K562 (cell line): ENCODE results near the gene ASIC3. TPM values are rescaled to one million over a fixed set of nuclear protein-coding genes. Genes with fewer than 3 reads are reported as not detected.

Experiments used
- AFF4 ChIP-seq: sonication (generic); formaldehyde crosslinking; IDR thresholded peaks from 2 replicates; pipeline ENCODE4 v1.8.0; 2023; ENCODE audit warnings: mild to moderate bottlenecking, missing genetic modification reagents
- ELF4 ChIP-seq: fragments of 450-650 bp; formaldehyde crosslinking; IDR thresholded peaks from 2 replicates; pipeline ENCODE4 v1.4.0; 2022; ENCODE audit warnings: missing genetic modification characterization
- ESRRB ChIP-seq: fragments of 250-450 bp; sonication (Bioruptor Pico); IDR thresholded peaks from 2 replicates; pipeline ENCODE4 v1.5.0; 2020; ENCODE audit warnings: mild to moderate bottlenecking, moderate library complexity, borderline replicate concordance
- ETS2 ChIP-seq: IDR thresholded peaks from 2 replicates; pipeline ENCODE4 v1.6.1; 2016; ENCODE audit warnings: borderline replicate concordance, missing genetic modification characterization, mild to moderate bottlenecking, moderate library complexity, missing compliant biosample characterization; ENCODE audit not compliant: poor library complexity, severe bottlenecking
- ETV6 ChIP-seq, 3 experiments: fragments of 150-350 bp in 1 of 3; sonication (generic) in 1 of 3; formaldehyde crosslinking in 1 of 3; IDR thresholded peaks; 2 replicates each; pipeline versions ENCODE4 v1.6.1 to v1.8.0; 2014 to 2022; ENCODE audit warnings: borderline replicate concordance in 2 of 3, low read depth in 2 of 3, antibody characterized with exemption in 1 of 3, low read length in 1 of 3, mild to moderate bottlenecking in 1 of 3, missing genetic modification reagents in 1 of 3
- HDGF ChIP-seq: fragments of 450-650 bp; IDR thresholded peaks from 2 replicates; pipeline ENCODE4 v1.6.1; 2016
- ID3 ChIP-seq, 2 experiments: fragments of 250-450 bp in 1 of 2; fragments of 450-650 bp in 1 of 2; sonication (Bioruptor Pico) in 1 of 2; IDR thresholded peaks; 2 replicates each; pipeline versions ENCODE4 v1.6.1 to v1.8.0; 2016 to 2021; ENCODE audit warnings: mild to moderate bottlenecking in 2 of 2, moderate library complexity in 2 of 2, missing compliant biosample characterization in 1 of 2, missing genetic modification characterization in 1 of 2
- NBN ChIP-seq: fragments of 450-650 bp; IDR thresholded peaks from 2 replicates; pipeline ENCODE4 v1.6.1; 2016; ENCODE audit warnings: low read depth, mild to moderate bottlenecking
- NFE2L1 ChIP-seq: fragments of 450-650 bp; IDR thresholded peaks from 2 replicates; pipeline ENCODE4 v1.6.1; 2016; ENCODE audit warnings: missing genetic modification characterization, low read depth, mild to moderate bottlenecking, missing compliant biosample characterization, moderate library complexity, borderline replicate concordance
- NFRKB ChIP-seq: fragments of 450-650 bp; IDR thresholded peaks from 2 replicates; pipeline ENCODE4 v1.6.1; 2016; ENCODE audit warnings: low read depth
- POLR3G ChIP-seq: IDR thresholded peaks from 2 replicates; pipeline ENCODE4 v1.6.1; 2011; ENCODE audit not compliant: insufficient read length, insufficient replicate concordance; ENCODE audit errors: extremely low read depth
- PPARD ChIP-seq: fragments of 250-450 bp; sonication (Bioruptor Pico); IDR thresholded peaks from 2 replicates; pipeline ENCODE4 v1.8.0; 2022; ENCODE audit warnings: inconsistent platforms, mild to moderate bottlenecking, moderate library complexity
- PRMT5 ChIP-seq: sonication (generic); formaldehyde crosslinking; IDR thresholded peaks from 2 replicates; pipeline ENCODE4 v1.5.0; 2020; ENCODE audit warnings: missing genetic modification reagents
- RCOR1 ChIP-seq, 2 experiments: IDR thresholded peaks; 2 replicates each; pipeline ENCODE4 v1.6.1; 2012; ENCODE audit warnings: low read depth in 2 of 2, low read length in 2 of 2, borderline replicate concordance in 1 of 2, improper control_type of control experiment in 1 of 2
- TBL1XR1 ChIP-seq, 2 experiments: IDR thresholded peaks; 2 replicates each; pipeline ENCODE4 v1.6.1; 2012; ENCODE audit warnings: improper control_type of control experiment in 2 of 2, low read length in 2 of 2, mild to moderate bottlenecking in 1 of 2
- TBP ChIP-seq: optimal IDR thresholded peaks from 2 replicates; pipeline ENCODE3; 2011; ENCODE audit warnings: low read depth, low read length, improper control_type of control experiment
- ZNF143 ChIP-seq: sonication (generic); formaldehyde crosslinking; IDR thresholded peaks from 2 replicates; pipeline ENCODE4 v1.9.0; 2022; ENCODE audit warnings: mild to moderate bottlenecking, missing genetic modification reagents
- ZNF175 ChIP-seq: fragments of 200-800 bp; sonication (Bioruptor generic); IDR thresholded peaks from 2 replicates; pipeline ENCODE4 v1.6.1; 2016; ENCODE audit warnings: low read depth, mild to moderate bottlenecking, missing genetic modification characterization, missing compliant biosample characterization
- ZNF354B ChIP-seq: fragments of 250-450 bp; sonication (Bioruptor Pico); IDR thresholded peaks from 2 replicates; pipeline ENCODE4 v1.4.0; 2020
- ZNF395 ChIP-seq: fragments of 200-800 bp; sonication (Bioruptor generic); IDR thresholded peaks from 2 replicates; pipeline ENCODE4 v1.6.1; 2017; ENCODE audit warnings: missing genetic modification characterization, missing compliant biosample characterization
- polyA plus RNA-seq, 8 experiments: library from polyadenylated mRNA; depleted of rRNA in 4 of 8; stranded (reverse) in 5 of 8; unstranded in 3 of 8; fragments of >200 nt; fragmentation: Nextera tagmentation in 2 of 8; fragmentation: Illumina TruSeq in 1 of 8; extraction: Ambion mirVana in 2 of 8; extraction: Trizol in 1 of 8; gene quantifications; 2 replicates each; pipeline versions ENCODE4 v1.2.1 to v1.2.3, GENCODE V29; 2011 to 2014; ENCODE audit warnings: inconsistent platforms in 1 of 8, missing spikeins in 1 of 8
- total RNA-seq, 7 experiments: library from RNA; depleted of rRNA in 6 of 7; stranded (reverse); fragments of >200 nt in 6 of 7; fragmentation: Illumina TruSeq in 2 of 7; extraction: Trizol in 2 of 7; gene quantifications; 2 replicates each; pipeline versions ENCODE4 v1.2.1 to v1.2.3, GENCODE V29; 2011 to 2021; ENCODE audit warnings: low replicate concordance in 1 of 7

ASIC3 gene
- total and polyA plus RNA-seq, 9 of the 15 experiments (the other 6 are each of a cell fraction or from before 2014, with no cell fraction given), result 0.11 to 5.0 (median 0.87) TPM

- peak; percentile 85; the same call in 1 of the 2 replicates for TF ChIP-seq ZNF395 (CRISPR knock-in tag)
- no peak for TF ChIP-seq ETS2 (tag)
- TF ChIP-seq ZNF175 (CRISPR knock-in tag), result no peak
- TF ChIP-seq PRMT5 (CRISPR knock-in tag), result no peak
- TF ChIP-seq AFF4 (CRISPR knock-in tag), result no peak; the same call in 1 of the 2 replicates
- TF ChIP-seq RCOR1 (IDR thresholded peaks at IDR 0.05; ENCODE audit: borderline replicate concordance in 1 of 2, low read depth in 2 of 2, low read length in 2 of 2), result 0 out of 4 replicates have a peak, but pooled peaks have one; percentile 14 to 30
- TF ChIP-seq ZNF354B, result no peak
- no peak for TF ChIP-seq PPARD (CRISPR knock-in tag)
- TF ChIP-seq NFE2L1 (tag), result no peak
- TF ChIP-seq TBL1XR1 (IDR thresholded peaks at IDR 0.05; ENCODE audit: low read length in 2 of 2), result 0 out of 4 replicates have a peak, but pooled peaks of 1 of the 2 experiments have one; percentile 18
- no peak for TF ChIP-seq ESRRB (CRISPR knock-in tag)
- peak; percentile 41; the same call in 1 of the 2 replicates for TF ChIP-seq ELF4 (CRISPR knock-in tag)
- TF ChIP-seq ETV6 (IDR thresholded peaks at IDR 0.05; ENCODE audit: borderline replicate concordance in 1 of 2, low read depth in 2 of 2, low read length in 1 of 2), result no peak
- no peak for TF ChIP-seq ETV6 (CRISPR knock-in tag; IDR thresholded peaks at IDR 0.05; ENCODE audit: borderline replicate concordance)
- peak; percentile 65 for TF ChIP-seq TBP
- TF ChIP-seq HDGF, result peak; percentile 35
- TF ChIP-seq NBN, result peak; percentile 48; the same call in 1 of the 2 replicates
- TF ChIP-seq ID3 (CRISPR knock-in tag; IDR thresholded peaks at IDR 0.05), result no peak
- TF ChIP-seq ID3 (tag; IDR thresholded peaks at IDR 0.05), result peak; percentile 39; the same call in 1 of the 2 replicates
- TF ChIP-seq ZNF143 (CRISPR knock-in tag), result no peak
- no peak for TF ChIP-seq POLR3G
- TF ChIP-seq NFRKB, result peak; percentile 71; the same call in 1 of the 2 replicates
These were observed 37.8 kb upstream of the ASIC3 start (continued) for GRCh38 chr7:151010307-151011096.
